Measurements from ENCODE around the gene SIKE1.
A peak's percentile ranks its signal among the peaks of the same experiment; 100 is the strongest.
"Not testable (repeated sequence)": the region's sequence is repeated elsewhere in the genome, so short reads cannot be mapped to it uniquely, and the experiment has no call there.

Gene SIKE1

DNA sequence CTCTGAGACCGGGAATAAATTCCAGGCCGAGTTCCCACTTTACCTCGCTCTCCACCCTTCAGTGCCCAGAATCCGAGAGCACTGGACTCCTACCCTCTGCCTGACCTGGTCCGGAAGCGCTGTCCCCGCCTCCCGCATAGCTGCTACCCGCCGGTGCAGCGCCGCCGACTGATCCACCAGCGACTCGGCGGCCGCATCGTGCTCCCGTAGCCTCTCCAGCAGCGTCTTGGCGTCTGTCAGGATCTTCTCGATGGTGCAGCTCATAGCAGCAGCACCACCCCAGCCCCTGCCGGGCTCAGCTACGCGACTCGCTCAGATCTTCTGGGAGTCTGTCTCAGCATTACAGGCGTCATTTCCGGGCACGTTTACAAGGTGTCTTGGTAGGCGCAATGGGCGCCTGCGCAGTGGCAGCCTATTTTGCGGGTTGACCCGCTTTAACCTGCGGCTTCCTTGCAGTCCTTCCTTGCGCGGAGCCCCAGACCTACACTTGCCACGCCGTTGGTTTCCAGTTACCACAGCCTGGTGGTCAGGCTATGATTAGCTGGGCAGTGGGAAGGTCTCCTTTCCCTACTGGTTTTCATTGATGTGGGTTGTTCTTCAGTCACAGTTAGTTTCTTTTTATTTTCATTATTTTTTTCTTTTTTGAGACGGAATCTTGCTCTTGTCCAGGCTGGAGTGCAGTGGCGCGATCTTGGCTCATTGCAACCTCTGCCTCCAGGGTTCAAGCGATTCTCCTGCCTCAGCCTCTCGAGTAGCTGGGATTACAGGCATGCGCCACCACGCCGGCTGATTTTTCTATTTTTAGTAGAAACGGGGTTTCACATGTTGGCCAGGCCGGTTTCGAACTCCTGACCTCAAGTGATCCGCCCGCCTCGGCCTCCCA, at the start of gene SIKE1:
TSS of gene SIKE1 (minus strand) at position 342 of the 883 bp plus-strand sequence. CDS start at position 264, 78 bp downstream.
- DNase-seq: peak; percentile 95 to 96

DNA sequence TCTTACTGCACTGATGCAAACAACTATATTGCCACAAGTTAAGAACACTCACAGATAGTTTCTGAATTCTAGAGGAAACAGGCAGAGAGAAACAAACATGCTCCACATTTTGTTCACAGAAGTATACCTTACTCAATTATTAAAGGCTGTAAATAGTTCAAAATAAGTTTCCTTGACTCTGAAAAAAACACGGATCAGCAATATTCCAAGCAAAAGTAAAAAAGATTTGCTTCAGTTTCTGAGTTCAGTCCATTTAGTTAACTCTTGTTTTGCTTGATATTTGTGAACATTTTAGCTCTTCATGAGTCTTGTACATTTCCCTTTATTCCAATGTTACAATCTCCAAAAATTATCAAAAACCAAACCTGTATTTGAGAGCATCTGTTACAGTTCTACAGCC, 49.6 kb upstream of the SIKE1 start:
- DNase-seq: not testable (repeated sequence)

DNA sequence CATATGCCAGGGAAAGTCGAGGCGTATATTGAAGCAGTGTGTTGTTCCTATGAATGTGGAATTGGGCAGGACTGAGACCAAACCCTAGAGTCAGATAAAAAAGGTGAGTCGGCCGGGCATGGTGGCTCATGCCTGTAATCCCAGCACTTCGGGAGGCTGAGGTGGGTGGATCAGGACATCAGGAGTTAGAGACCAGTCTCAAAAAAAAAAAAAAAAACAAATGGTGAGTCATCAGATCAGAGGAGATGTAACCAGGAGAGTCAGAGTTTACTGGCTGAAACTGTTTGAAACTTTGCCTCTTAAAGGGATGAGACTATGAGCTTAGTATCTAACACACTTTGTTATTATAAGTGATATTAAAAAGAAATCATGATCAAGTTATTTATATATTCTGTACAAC, 47.8 kb upstream of the SIKE1 start:
- DNase-seq: no peak

DNA sequence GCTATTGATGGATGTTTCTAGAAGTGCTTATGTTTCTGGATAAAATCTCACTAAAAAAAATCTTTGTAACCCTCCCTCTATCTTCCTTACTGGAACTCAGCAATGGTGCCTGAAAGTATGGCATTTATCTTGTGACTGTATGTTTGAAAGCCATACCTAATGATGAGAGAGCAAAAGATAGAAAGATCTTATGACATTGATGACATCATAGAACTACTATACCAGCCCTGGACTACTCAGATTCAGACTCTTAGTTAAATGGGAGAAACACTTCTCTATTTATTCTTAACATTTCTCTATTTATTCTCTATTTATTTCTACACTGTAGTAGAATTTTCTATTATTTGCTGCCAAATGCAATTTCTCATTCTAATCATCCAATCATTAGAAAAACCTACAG, 41.5 kb upstream of the SIKE1 start:
- DNase-seq: no peak

DNA sequence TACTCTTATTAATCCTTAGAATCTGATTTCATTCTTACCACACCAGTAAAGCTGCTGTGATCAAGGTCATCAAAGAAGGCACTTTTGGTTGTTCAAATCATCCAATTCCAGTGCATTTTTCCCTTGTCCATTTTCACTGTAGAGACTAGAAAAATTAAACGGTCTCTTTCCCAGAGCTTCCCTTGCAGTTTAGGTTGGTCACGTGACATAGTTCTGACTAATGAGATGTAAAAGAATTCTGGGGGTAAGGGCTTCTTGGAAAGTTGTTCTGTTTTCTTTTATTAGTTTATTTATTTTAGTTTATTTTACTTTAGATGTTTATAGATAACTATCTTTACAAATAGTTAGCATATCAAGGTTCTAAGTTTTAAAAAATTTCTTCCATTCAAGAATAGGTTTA, 39.9 kb upstream of the SIKE1 start:
- no peak for DNase-seq

DNA sequence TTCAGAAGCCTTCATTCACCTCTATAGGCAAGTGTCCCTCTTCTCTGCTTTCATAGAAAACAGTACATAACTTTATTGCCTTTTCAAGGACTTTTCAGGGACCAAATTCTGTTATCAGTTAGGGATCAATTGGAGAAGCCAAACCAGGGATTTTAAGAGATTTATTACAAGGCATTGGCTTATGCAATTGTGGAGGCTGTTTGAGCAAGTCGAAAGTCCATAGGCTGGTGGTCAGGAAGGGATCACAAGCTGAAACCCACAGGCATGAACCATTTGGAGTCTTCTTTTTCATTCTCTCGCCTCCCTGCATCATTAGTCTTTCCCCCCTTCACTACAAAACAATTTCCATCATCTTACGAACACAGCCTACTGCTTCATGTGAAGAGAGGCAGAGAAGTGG, 39.4 kb upstream of the SIKE1 start:
- no peak for DNase-seq

DNA sequence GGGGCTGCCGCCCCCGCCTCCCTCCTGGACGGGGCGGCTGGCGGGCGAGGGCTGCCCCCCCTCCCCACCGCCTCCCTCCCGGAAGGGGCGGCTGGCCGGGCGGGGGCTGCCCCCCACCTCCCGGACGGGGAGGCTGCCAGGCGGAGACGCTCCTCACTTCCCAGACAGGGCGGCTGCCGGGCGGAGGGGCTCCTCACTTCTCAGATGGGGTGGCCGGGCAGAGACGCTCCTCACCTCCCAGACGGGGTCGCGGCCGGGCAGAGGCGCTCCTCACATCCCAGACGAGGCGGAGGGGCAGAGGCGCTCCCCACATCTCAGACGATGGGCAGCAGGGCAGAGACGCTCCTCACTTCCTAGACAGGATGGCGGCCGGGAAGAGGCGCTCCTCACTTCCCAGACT, 24.0 kb upstream of the SIKE1 start:
- not testable (repeated sequence) for DNase-seq

DNA sequence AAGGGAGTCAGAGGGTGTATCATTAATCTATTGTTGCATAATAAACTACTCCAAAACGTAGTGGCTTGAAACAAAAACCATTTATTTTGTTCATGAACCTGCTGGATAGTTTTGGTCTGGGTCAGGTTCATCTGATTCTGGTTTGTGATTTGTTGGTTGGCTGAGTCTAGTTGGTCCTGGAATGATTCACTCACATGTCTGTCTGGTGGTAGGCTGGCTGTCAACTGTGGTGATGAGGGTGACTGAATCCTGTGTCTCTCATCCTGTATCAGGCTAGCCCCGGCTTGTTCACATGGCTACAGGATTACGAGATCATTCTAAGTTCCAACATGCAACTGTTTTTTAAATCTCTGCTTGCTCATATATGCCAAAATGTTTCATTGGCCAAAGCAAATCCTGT, 22.5 kb upstream of the SIKE1 start:
- DNase-seq: no peak

DNA sequence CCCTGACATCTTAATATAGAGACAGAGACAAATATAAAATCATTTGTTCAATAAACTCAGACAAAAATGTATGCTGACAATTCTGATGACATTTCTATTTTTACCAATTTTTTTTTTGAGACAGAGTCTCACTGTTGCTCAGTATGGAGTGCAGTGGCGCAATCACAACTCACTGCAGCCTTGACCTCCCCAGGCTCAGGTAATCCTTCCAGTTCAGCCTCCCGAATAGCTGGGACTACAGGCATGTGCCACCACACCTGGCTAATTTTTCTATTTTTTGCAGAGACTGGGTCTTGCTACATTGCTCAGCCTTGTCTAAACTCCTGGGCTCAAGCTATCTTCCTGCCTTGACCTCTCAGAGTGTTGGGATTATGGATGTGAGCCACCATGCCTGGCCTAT, 13.6 kb upstream of the SIKE1 start:
- no peak for DNase-seq

DNA sequence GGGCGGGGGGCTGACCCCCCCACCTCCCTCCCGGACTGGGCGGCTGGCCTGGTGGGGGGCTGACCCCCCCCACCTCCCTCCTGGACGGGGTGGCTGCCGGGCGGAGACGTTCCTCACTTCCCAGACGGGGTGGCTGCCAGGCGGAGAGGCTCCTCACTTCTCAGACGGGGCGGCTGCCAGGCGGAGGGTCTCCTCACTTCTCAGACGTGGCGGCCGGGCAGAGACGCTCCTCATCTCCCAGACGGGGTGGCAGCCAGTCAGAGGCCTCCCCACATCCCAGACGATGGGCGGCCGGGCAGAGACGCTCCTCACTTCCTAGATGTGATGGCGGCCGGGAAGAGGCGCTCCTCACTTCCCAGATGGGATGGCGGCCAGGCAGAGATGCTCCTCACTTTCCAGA, 10.1 kb upstream of the SIKE1 start:
- not testable (repeated sequence) for DNase-seq

DNA sequence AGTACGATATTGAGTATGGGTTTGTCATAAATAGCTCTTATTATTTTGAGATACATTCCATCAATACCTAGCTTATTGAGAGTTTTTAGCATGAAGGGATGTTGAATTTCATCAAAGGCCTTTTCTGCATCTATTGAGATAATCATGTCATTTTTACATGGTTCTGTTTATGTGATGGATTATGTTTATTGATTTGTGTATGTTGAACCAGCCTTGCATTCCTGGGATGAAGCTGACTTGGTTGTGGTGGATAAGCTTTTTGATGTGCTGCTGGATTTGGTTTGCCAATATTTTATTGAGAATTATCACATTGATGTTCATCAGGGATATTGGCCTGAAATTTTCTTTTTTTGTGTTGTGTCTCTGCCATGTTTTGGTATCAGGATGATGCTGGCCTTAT, 6.0 kb upstream of the SIKE1 start:
- not testable (repeated sequence) for DNase-seq

DNA sequence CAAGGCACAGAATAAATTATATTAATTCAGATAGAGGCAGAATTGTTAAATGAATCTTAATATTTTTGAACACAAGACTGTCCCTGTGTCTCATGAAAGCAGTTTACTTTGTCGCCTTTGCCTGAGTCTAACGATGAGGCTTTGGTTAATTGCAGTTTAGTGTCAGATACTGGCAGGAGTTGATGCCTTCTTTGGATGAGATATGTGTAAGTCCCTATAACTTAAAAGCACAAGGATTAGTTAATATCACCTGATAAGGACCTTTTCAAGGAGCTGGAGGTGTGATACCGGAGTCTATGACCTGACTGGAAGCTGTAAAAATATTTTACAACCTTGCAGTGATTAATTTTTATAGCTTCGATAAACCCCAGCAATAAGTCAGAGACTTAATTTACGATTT, 2.0 kb upstream of the SIKE1 start:
- DNase-seq: no peak

DNA sequence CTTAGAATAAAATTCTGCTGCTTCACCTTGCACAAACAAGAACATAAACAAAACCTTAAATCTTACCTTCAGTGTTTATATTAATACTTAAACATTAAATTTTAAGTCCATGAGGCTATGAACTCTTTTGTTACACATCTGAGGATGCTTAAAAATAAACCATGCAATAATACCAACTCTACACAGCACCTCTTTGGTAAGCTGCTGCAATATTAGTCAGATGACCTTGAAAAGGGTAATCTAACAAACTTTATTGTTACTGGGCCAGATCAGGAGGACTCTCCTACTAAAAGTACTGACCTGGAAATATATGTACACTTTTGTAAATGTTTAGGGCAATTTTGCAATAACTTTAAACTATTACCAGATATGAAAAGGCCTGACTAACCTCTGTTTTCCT, 763 bp downstream of the SIKE1 start:
- no peak for DNase-seq

DNA sequence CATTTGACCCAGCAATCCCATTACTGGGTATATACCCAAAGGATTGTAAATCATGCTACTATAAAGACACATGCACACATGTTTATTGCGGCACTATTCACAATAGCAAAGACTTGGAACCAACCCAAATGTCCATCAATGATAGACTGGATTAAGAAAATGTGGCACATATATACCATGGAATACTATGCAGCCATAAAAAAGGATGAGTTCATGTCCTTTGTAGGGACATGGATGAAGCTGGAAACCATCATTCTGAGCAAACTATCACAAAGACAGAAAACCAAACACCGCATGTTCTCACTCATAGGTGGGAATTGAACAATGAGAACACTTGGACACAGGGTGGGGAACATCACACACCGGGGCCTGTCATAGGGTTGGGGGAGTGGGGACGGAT, 3.8 kb downstream of the SIKE1 start:
- DNase-seq: not testable (repeated sequence)

DNA sequence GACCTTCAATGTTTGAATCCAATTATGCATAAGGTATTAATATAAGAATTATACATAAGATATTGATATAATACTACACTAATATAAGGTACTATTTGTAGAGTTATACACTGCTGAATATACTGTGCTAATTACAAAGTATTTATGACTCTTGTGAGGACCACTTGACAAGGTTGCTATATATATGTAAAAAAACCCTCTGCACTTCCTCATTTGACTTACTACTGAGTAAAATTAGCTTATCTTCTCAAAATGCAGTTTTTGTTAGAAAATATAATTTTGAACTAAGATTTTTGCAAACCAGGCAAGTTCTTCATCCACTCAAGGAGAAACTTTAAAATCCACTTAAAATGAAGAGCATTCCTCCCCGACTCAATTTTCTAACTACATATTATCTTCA, 8.5 kb downstream of the SIKE1 start:
- no peak for DNase-seq

DNA sequence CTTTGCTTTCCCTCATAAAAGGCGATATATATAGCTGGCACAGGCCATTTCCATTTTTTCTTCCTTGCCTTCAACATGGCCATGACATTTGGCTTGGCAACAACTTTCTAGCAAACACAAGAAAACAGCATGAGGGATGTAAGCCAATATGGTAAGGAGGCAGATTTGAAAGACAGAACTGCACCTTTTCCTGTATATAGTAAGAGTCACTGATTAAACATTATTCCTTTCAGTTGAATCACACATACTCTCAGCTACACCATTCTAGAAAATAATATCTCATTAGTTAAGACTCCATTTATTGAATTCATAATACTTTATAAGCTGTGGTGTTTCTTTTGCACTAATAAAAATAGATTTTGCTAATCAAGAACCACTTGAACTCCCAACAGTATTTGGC, 9.5 kb downstream of the SIKE1 start:
- no peak for DNase-seq

DNA sequence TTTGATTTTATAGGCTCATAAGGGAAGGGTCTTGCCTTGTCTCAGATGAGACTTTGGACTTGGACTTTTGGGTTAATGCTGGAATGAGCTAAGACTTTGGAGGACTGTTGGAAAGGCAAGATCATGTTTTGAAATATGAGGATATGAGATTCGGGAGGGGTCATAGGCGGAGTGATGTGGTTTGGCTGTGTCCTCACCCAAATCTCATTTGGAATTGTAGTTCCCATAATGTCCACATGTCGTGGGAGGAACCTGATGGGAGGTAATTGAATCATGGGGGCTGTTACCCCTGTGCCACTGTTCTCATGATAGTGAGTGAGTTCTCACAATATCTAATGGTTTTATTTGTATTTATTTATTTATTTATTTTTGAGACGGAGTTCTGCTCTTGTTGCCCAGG, 15.8 kb downstream of the SIKE1 start:
- DNase-seq: no peak

DNA sequence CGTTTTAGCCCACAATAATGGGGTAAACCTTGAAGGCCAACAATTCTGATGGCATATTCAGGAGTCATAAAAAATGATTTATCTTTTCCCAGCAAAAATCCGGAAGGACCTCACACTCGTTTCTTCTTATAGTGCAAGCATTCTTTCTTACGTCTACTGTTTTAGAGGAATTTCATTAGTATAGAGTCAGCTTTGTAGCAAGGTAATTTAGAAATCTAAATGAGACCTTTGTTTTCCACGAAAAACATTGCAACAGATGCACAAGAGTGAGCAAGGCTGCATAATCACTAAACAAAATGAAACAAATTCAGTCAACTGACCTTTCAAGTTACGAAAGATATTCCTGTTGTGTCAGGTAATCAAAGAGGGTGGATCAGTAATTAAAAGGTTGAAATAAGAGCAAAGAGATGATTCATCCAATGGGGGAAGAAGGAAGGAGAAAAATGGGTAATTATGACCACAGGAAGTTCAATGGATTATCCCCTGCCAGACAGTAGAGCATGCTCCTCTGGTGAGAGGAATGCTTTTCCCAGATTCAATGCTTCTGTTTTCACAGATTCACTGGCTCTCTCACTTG, 22.1 kb downstream of the SIKE1 start:
- DNase-seq: no peak

DNA sequence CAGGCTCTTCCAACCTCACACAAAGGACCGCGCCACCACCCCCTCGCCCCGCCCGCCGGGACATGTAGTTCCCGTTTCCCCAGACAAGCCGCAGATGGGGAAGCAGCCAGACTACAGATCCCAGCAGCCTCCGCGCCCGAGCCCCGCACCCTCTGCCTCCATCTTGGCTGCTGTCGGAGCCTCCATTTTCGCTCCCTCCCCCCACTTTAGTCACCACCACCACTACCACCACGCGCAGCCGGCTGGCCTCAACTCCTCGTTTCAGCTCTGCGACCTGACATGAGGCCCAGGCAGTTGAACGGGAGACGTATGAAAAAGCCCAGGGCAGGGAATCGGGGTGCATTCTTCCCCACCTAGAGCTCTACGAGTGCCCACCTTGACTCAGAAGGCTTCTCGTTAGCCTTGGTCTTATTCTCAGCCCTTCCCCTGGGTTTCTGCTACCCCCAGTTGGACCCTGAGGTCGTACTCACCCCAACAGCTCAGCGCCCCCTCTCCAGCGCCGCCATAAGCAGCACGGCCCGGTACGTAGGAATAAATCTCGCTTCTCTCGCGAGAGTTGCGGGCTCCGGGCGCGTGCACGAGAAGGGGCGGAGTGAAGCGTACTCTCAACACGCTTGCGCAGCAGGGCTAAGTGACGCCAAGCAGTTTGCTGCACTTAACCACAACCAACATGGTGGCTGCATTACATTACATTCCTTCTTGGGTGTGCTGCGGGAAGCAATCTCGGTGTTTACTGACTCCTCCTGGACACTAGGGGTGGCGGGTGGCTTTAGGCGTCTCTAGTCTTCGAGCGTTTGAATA, 22.8 kb downstream of the SIKE1 start, which contains the start of gene CSDE1:
TSS of gene CSDE1 (minus strand) at position 530 of the 801 bp plus-strand sequence. CDS start 18,094 bp downstream, outside the sequence.
- DNase-seq: peak; percentile 98

DNA sequence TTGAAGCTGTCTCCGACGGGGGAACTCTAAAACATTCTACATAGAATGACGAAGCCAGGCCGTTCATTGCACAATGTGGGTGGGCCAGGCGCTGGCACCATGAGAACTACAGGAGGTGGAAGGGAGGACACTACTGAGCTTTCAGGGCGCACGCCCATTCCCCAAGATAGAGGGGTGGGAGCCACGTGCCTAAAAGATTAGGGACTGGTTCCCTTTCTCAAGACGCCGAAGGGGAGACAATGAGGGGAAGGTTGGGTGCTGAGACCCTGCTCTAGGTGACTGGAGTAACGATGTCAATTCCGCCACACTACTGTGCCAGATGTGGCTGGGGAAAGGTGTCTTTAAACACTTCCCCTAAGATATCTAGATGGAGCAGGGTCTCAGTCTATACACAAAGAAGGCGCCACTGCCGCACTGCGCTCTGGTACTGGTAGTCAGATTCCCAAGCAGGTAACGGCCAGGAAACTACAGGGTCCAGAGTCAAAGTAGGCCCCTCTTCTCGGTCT, 23.5 kb downstream of the SIKE1 start:
- peak in 1 of 2 donors; percentile 33 for DNase-seq

DNA sequence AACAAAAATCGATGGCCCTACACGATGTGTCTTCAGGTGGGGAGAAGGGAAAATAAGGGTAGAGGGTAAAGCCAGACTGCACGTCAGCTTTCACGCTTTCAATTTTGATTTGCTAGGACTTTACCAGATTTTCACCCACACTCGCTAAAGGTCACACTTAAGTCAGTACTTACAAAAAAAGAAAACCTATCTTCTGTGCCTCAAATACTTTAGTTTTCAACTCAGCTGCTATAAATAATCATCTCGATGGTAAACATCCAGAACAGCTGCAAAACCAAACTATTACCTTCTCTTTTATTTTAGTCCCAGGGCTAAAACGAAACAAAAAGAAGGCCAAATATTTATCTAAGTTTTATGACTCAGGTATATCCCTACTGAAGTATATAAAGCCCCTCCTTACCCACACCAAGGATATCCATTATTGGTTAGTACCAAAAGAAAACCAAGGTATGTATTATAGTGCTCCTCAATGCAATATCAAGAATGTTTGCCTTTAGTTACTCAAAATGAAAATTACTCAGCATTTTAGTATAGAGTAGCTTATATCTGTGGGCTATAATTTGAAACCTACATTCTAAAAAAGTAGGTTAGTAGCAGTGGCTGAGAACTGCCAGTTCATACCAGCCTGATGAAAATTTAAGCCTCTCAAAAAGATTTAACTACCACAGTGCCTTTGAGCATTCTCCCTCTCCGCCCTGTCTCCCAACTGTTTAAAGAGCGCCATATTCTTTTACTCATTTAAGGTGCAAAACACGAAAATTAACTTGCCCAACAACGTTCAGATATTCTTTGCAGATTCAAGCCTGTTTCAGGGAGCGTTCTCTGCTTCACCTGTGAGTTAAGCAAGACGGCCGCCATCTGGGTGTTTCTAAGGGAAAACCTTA, 24.2 kb downstream of the SIKE1 start:
- DNase-seq: peak in 1 of 2 donors; percentile 46

Data from CD4-positive, alpha-beta T cell treated with Interleukin-4 for 1 hour (primary cell).